Activated B cell treated with CpG ODN at 0.5 μM for 24 hours (primary cell): ENCODE results near the gene KNSTRN. TPM values are rescaled to one million over a fixed set of nuclear protein-coding genes. Genes with fewer than 3 reads are reported as not detected.

Experiments used
- ATAC-seq: fragments of 200-7000 bp; cut with Tn5 transposase; one replicate; pipeline ENCODE4 v1.10.0; 2021; ENCODE audit warnings: low read depth, mild to moderate bottlenecking, moderate library complexity
- CTCF ChIA-PET: fragments of 350-600 bp; sonication (Branson Sonifier 250); formaldehyde crosslinking; loops from one replicate; lab custom pipeline; 2021; ENCODE audit warnings: antibody characterized with exemption; lab: Charles Lee
- POLR2A ChIA-PET: fragments of 350-600 bp; sonication (Branson Sonifier 250); formaldehyde crosslinking; loops from one replicate; lab custom pipeline; 2021; ENCODE audit warnings: antibody characterized with exemption; lab: Charles Lee
- DNase-seq: peaks from one replicate; pipeline ENCODE4 v3.0.0; 2022
- H3K27ac Mint-ChIP-seq: one replicate; pipeline ENCODE4 v1.8.0; 2020; ENCODE audit warnings: mixed read lengths
- H3K27me3 Mint-ChIP-seq: one replicate; pipeline ENCODE4 v1.8.0; 2021; ENCODE audit warnings: mixed read lengths
- H3K36me3 Mint-ChIP-seq: one replicate; pipeline ENCODE4 v1.8.0; 2021; ENCODE audit warnings: low read depth, mixed read lengths
- H3K4me1 Mint-ChIP-seq: one replicate; pipeline ENCODE4 v1.8.0; 2021; ENCODE audit warnings: mixed read lengths
- H3K4me3 Mint-ChIP-seq: one replicate; pipeline ENCODE4 v1.8.0; 2020; ENCODE audit warnings: mild to moderate bottlenecking, mixed read lengths
- H3K9me3 Mint-ChIP-seq: one replicate; pipeline ENCODE4 v1.8.0; 2020; ENCODE audit warnings: mixed read lengths
- intact Hi-C: fragments of 100-400 bp; cut with micrococcal nuclease; formaldehyde crosslinking; loops from one replicate; pipeline ENCODE4 v1.15.1; 2024
- total RNA-seq: library from RNA; stranded (reverse); gene quantifications from 2 replicates; pipeline ENCODE4 v1.2.3, GENCODE V29; 2022
- TF ChIP-seq, protein P1 (sequence below): fragments of 200-600 bp; IDR thresholded peaks from one replicate; pipeline ENCODE4 v1.8.0; 2022; ENCODE audit warnings: antibody characterized with exemption, mild to moderate bottlenecking

Gene KNSTRN, protein sequence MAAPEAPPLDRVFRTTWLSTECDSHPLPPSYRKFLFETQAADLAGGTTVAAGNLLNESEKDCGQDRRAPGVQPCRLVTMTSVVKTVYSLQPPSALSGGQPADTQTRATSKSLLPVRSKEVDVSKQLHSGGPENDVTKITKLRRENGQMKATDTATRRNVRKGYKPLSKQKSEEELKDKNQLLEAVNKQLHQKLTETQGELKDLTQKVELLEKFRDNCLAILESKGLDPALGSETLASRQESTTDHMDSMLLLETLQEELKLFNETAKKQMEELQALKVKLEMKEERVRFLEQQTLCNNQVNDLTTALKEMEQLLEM
- 11.5 and 13.4 TPM in 2 replicates for total RNA-seq

DNA sequence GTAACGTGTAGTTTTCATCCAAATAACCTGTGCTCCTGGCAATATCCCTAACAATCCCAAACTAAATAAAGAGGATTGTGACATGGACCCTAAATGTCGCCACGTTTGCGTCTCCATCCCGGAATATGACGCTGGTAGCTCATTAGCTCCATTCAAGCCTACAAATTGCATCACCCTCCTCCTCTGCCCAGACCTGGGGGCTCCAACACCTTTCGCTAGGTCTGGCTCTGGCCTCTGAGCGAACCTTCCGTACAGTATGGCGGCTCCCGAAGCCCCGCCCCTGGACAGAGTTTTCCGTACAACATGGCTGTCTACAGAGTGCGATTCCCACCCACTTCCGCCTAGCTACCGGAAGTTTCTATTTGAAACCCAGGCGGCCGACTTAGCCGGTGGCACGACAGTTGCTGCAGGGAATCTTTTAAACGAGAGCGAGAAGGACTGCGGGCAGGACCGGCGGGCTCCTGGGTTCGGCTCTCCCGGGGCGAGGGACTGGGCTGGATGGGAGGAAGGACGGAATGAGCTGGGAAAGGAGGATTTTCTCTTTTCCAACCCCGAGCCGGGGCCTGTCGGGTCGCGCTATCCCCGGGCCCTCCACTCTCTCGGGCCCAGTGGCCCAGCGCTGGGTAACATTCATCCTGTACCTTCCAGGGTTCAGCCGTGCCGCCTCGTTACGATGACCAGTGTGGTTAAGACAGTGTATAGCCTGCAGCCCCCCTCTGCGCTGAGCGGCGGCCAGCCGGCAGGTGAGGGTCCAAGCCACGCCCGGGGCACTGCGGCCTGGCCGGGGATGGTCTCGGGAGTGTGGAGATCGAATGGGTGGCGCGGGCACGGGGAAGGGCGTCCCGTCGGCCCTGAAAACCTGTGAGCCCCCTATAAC lies at the start of gene KNSTRN:
TSS of gene KNSTRN (plus strand) at position 142 of the 877 bp plus-strand sequence. CDS start at position 257, 115 bp downstream.
- intact Hi-C loops: loop anchor here (1.0 to 5.0 kb wide), 8 partner anchors 15 to 1020 kb away; partner anchors contain the start of genes BAHD1, DISP2, FSIP1 and IVD

DNA sequence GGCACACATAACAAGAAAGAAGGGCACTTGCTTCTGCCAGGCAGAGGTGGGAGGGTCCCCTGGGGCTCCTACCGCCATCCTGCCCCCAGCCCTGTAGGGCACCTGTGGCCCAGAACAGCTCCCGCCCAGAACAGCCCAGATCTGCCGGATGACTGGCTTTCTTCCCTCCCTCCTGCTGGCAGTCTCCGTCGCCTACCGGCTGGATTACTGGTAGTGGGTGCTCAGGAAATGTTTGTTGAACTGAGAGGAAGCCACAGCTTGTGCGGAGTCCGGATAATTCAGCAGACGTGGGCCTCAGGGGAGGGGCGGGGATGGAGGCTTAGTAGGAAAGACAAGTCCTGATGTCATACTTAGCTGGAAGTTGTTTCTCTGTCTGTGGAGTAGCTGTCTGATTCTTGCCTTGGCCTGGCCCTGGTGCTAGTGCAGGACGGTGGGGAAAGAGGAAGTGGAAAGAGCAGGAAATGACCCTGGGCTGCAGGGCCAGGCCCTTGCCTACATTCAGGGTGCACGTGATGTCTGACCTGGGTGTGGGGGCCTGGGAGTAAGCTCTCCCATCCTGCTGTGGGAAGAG lies 48.5 kb upstream of the KNSTRN start:
- ChIA-PET POLR2A (interaction anchor here (1.6 to 2.5 kb wide), 2 partner anchors 9 to 11 kb away, joined by 5 to 10 read pairs; partner anchors contain the start of gene INAFM2), CTCF (interaction anchor here (1.4 to 13.8 kb wide), 5 partner anchors 8 to 88 kb away, joined by 5 to 310 read pairs (median 6); partner anchors contain the start of genes INAFM2 and PLCB2)
- Mint-ChIP-seq H3K4me1 (peaks cover 29% of the 10 kb centered on the region), H3K36me3 (no peaks in the 10 kb centered on the region), H3K4me3 (peak overlapping the region; percentile 29), H3K27ac (no peak overlapping the region), H3K9me3 (no peaks in the 10 kb centered on the region), H3K27me3 (no peaks in the 10 kb centered on the region)
- intact Hi-C loops: loop anchor here (1.0 kb wide), 1 partner anchor 11 kb away; the partner anchor contains the start of gene INAFM2
- DNase-seq (no peak), ATAC-seq (peak; percentile 48)
- TF ChIP-seq, protein P1, sequence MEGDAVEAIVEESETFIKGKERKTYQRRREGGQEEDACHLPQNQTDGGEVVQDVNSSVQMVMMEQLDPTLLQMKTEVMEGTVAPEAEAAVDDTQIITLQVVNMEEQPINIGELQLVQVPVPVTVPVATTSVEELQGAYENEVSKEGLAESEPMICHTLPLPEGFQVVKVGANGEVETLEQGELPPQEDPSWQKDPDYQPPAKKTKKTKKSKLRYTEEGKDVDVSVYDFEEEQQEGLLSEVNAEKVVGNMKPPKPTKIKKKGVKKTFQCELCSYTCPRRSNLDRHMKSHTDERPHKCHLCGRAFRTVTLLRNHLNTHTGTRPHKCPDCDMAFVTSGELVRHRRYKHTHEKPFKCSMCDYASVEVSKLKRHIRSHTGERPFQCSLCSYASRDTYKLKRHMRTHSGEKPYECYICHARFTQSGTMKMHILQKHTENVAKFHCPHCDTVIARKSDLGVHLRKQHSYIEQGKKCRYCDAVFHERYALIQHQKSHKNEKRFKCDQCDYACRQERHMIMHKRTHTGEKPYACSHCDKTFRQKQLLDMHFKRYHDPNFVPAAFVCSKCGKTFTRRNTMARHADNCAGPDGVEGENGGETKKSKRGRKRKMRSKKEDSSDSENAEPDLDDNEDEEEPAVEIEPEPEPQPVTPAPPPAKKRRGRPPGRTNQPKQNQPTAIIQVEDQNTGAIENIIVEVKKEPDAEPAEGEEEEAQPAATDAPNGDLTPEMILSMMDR: no peak

More for the DNA sequence above, at the start of gene KNSTRN:
- Mint-ChIP-seq H3K9me3 (no peaks in the 10 kb centered on the region), H3K4me1 (peaks cover 12% of the 10 kb centered on the region), H3K27me3 (no peaks in the 10 kb centered on the region), H3K27ac (peak within 1 kb of the TSS; percentile 73), H3K36me3 (peaks cover 17% of the 10 kb centered on the region), H3K4me3 (peak within 1 kb of the TSS; percentile 96)
- ChIA-PET CTCF (interaction anchor here (1.2 to 1.5 kb wide), 2 partner anchors 14 to 38 kb away, joined by 3 to 6 read pairs; no protein-coding TSS in a partner anchor), POLR2A (interaction anchor here (1.0 to 2.2 kb wide), 6 partner anchors 9 to 74 kb away, joined by 3 to 11 read pairs (median 5); partner anchors contain the start of genes BAHD1, INAFM2 and IVD)
- TF ChIP-seq, protein P1: no peak
- DNase-seq (peak; percentile 83), ATAC-seq (peak; percentile 99)

DNA sequence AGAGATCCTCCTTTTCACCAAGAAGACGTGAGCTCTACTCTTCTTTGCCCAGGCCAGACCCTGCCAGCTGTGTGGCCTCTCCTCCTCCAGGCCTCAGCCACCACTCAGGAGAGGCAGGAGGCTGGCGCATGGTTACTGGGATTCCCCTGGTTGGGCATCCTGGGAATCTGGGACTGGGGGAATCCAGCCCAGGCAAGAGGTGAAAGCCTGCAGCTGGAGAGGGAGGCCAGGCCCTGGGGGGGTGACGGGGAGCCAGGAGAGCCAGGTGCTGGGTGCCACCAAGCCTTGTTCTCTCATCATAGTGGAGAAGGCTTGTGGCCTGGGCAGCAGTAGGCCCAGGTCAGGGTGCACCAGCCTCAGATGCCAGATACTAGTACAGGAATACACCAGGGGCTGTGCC lies 48.0 kb upstream of the KNSTRN start:
- CTCF ChIA-PET: interaction anchor here (1.4 to 13.8 kb wide), 5 partner anchors 9 to 87 kb away, joined by 5 to 310 read pairs (median 6); partner anchors contain the start of genes INAFM2 and PLCB2
- H3K4me3 Mint-ChIP-seq: no peak overlapping the region
- TF ChIP-seq, protein P1: no peak
- DNase-seq: no peak
- intact Hi-C loops: no loop called here
- no peaks in the 10 kb centered on the region for H3K36me3 Mint-ChIP-seq
- no peak overlapping the region for H3K27ac Mint-ChIP-seq
- no peaks in the 10 kb centered on the region for H3K27me3 Mint-ChIP-seq
- peaks cover 29% of the 10 kb centered on the region for H3K4me1 Mint-ChIP-seq
- ATAC-seq: no peak
- POLR2A ChIA-PET: interaction anchor here (1.6 to 2.5 kb wide), 2 partner anchors 9 to 11 kb away, joined by 5 to 10 read pairs; partner anchors contain the start of gene INAFM2
- no peaks in the 10 kb centered on the region for H3K9me3 Mint-ChIP-seq

DNA sequence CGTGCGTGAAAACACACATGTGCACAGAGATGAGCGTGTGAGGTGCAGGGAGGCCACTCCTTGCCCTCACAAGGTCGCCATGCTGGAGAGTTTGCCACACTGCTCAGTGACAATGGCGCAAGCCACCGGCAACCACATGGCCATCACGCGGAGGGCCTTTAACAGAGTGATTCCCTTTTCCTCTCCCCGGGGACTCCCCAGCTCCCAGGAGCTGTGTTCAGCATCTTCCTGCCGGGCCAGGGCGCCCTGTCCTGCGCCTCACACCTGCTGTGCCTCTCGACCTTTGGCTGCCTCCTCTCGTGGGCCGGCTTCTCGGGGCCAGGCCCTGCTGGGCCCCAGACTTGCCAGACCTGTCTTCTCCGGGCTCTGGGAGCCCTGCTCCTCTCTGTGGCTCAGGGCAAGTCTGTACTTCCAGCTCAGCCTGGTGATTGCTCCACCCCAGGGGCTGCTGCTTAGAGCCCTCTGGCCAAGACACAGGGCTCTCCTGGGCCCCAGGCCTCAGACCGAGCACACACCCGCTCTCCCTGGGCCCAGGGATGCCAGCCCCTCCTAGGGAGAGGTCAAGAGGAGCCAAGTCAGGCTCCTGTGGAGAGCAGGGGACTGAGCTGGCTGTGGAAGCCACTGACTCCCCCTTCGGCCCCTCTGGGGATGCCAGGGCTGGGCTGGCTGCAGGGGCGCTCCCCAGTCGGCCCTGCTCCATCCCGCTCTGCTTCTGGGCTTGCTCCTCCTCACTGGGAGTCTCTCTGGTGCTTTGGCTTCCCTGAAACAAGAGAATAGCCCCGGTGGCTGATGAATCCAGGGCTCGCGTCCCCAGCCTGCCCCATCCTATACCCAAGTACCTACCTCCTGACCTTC lies 47.4 kb upstream of the KNSTRN start:
- no peaks in the 10 kb centered on the region for H3K36me3 Mint-ChIP-seq
- ChIA-PET CTCF (interaction anchor here (1.4 to 13.8 kb wide), 6 partner anchors 9 to 117 kb away, joined by 5 to 310 read pairs (median 32); partner anchors contain the start of genes INAFM2 and PLCB2), POLR2A (interaction anchor here (0.6 to 2.5 kb wide), 4 partner anchors 9 to 27 kb away, joined by 3 to 10 read pairs (median 4); partner anchors contain the start of gene INAFM2)
- TF ChIP-seq, protein P1: no peak
- no peak overlapping the region for H3K27ac Mint-ChIP-seq
- ATAC-seq: no peak
- H3K4me3 Mint-ChIP-seq: no peak overlapping the region
- DNase-seq: no peak
- no peaks in the 10 kb centered on the region for H3K9me3 Mint-ChIP-seq
- intact Hi-C loops: loop anchor here (5.0 kb wide), 1 partner anchor 648 kb away; no protein-coding TSS in a partner anchor
- H3K27me3 Mint-ChIP-seq: no peaks in the 10 kb centered on the region
- peaks cover 29% of the 10 kb centered on the region for H3K4me1 Mint-ChIP-seq
